ENCODE data around the gene WDR54.

DNA sequence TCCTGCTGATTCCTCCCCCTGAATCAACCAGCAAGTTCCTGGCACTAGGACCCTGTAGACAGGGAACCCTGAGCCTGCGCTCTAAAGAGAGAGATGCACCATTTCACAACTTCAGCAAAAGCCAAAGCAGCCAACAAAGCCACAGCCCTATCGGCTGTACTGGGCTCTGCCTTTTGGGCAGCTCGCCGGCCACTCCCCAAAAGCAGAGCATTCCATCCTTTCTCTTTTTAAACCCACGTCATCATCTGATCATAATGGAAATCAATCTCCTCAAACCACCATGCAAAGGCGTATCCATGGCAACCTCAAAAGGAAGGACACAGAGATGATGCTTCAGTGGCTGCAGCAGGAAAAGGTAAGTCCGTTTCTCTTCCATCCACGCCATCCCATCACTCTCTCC is 36.1 kb upstream of the WDR54 start:
- TF ChIP-seq EZH2 (IDR thresholded peaks at IDR 0.05) (no peak), POLR2AphosphoS5 (IDR thresholded peaks at IDR 0.05; ENCODE audit: borderline replicate concordance, low read depth, low read length) (no peak), FOXP2 (optimal IDR thresholded peaks at IDR 0.05; ENCODE audit: control extremely low read depth, extremely low read length, insufficient read depth) (no peak)

All from SK-N-MC (cell line).